Astrocyte of the cerebellum (primary cell): ENCODE results near the gene HOOK2.
"Not testable (repeated sequence)": the region's sequence is repeated elsewhere in the genome, so short reads cannot be mapped to it uniquely, and the experiment has no call there.

Experiments used
- DNase-seq: peaks from one replicate; pipeline ENCODE4 v3.0.0-alpha.2; 2011; ENCODE audit warnings: low read depth
- H3K4me3 ChIP-seq: 2 replicates; pipeline ENCODE4 v1.5.1; 2011; ENCODE audit warnings: mild to moderate bottlenecking, low read depth, low read length, moderate library complexity
- in situ Hi-C: cut with HindIII; loops from 2 replicates; pipeline ENCODE4 v1.10.0; 2017; ENCODE audit warnings: low sequenced_read_pairs
- TF ChIP-seq, protein P1 (sequence below): IDR thresholded peaks from 2 replicates; pipeline ENCODE4 v1.5.1; 2012; ENCODE audit warnings: low read length, low read depth, moderate library complexity, mild to moderate bottlenecking; ENCODE audit errors: missing control alignments

Gene HOOK2, protein sequence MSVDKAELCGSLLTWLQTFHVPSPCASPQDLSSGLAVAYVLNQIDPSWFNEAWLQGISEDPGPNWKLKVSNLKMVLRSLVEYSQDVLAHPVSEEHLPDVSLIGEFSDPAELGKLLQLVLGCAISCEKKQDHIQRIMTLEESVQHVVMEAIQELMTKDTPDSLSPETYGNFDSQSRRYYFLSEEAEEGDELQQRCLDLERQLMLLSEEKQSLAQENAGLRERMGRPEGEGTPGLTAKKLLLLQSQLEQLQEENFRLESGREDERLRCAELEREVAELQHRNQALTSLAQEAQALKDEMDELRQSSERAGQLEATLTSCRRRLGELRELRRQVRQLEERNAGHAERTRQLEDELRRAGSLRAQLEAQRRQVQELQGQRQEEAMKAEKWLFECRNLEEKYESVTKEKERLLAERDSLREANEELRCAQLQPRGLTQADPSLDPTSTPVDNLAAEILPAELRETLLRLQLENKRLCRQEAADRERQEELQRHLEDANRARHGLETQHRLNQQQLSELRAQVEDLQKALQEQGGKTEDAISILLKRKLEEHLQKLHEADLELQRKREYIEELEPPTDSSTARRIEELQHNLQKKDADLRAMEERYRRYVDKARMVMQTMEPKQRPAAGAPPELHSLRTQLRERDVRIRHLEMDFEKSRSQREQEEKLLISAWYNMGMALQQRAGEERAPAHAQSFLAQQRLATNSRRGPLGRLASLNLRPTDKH

GRCh38 chr19:12774588-12775555, at the start of gene HOOK2:
Gene HOOK2, minus strand, starts transcription at chr19:12775552. Its CDS starts 103 bp downstream, at chr19:12775449.
- peak within 1 kb of the TSS; percentile 70 for H3K4me3 ChIP-seq
- in situ Hi-C loops = no loop called here
- TF ChIP-seq, protein P1, sequence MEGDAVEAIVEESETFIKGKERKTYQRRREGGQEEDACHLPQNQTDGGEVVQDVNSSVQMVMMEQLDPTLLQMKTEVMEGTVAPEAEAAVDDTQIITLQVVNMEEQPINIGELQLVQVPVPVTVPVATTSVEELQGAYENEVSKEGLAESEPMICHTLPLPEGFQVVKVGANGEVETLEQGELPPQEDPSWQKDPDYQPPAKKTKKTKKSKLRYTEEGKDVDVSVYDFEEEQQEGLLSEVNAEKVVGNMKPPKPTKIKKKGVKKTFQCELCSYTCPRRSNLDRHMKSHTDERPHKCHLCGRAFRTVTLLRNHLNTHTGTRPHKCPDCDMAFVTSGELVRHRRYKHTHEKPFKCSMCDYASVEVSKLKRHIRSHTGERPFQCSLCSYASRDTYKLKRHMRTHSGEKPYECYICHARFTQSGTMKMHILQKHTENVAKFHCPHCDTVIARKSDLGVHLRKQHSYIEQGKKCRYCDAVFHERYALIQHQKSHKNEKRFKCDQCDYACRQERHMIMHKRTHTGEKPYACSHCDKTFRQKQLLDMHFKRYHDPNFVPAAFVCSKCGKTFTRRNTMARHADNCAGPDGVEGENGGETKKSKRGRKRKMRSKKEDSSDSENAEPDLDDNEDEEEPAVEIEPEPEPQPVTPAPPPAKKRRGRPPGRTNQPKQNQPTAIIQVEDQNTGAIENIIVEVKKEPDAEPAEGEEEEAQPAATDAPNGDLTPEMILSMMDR = no peak
- DNase-seq = no peak

DNA sequence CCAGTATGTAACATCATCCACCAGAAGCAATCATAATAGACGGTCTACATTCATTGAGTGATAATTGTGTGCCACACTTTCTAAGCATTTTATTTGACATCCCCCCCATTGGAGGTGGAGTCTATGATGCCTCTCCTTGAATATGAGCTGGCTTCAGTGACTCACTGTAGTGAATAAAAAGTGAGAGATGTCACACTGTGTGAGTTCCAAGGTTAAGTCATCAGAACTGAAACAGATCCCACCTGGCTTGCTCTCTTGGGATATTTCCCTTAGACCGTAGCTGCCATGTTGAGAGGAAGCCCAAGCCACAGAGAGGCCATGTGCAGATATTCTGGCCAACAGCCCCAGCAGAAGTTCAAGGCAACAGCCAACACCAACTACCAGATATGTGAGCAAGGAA, 46.4 kb upstream of the HOOK2 start:
- in situ Hi-C loops = no loop called here
- no peak for DNase-seq

DNA sequence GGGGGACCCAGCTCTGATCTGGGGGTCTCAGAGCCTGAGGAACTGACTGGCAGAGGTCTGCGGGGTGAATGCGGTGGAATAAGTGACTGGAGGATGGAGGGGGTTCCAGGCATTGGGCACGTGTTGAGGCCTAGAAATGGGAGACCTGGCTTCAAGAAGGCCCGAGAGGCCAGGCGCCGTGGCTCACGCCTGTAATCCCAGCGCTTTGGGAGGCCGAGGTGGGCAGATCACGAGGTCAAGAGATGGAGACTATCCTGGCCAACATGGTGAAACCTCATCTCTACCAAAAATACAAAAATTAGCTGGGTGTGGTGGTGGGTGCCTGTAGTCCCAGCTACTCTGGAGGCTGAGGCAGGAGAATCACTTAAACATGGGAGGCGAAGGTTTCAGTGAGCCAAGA, 42.5 kb upstream of the HOOK2 start:
- DNase-seq, H3K4me3 ChIP-seq: not testable (repeated sequence)
- in situ Hi-C loops = loop anchor here (5.0 kb wide), 1 partner anchor 51 kb away; no protein-coding TSS in a partner anchor

More for the DNA sequence above, 46.4 kb upstream of the HOOK2 start:
- no peak overlapping the region for H3K4me3 ChIP-seq
- TF ChIP-seq, protein P1 = no peak

DNA sequence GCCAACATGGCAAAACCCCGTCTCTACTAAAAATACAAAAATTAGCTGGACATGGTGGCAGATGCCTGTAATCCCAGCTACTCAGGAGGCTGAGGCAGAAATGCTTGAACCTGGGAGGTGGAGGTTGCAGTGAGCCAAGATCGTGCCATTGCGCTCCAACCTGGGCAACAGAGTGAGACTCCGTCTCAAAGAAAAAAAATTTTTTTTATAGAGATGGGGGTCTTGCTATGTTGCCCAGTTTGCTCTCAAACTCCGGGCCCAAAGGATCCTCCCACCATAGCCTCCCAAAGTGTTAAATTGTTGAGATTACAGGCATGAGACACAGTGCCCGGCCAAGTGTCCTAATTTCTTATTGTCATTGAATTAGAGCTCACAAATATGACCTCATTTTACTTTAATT, 41.8 kb upstream of the HOOK2 start:
- H3K4me3 ChIP-seq, DNase-seq: not testable (repeated sequence)
- in situ Hi-C loops = loop anchor here (5.0 kb wide), 1 partner anchor 50 kb away; no protein-coding TSS in a partner anchor

DNA sequence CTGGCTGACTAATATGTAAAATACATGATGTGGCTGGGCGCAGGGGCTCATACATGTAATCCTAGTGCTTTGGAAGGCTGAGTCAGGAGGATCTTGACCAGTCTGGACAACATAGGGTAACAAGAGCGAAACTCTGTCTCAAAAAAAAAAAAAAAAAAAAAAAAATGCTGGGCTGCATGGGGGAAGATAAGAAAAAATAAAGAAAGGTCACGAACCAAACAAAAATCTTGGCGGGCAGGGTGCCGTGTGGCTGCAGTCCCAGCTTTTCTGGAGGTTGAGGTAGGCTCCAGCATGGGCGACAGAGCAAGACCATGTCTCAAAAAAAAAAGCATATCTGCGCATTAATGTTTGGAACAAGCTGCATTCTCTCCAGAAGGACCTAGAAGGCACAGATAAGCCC, 39.7 kb upstream of the HOOK2 start:
- DNase-seq = no peak

GRCh38 chr19:12806242-12807081, 31.1 kb upstream of the HOOK2 start, which contains the start of gene RNASEH2A:
Gene RNASEH2A, plus strand, starts transcription at chr19:12806584. Its CDS starts 90 bp downstream, at chr19:12806674.
- peak; percentile 73 for DNase-seq
- TF ChIP-seq, protein P1 = no peak
- peak within 1 kb of the TSS; percentile 64 for H3K4me3 ChIP-seq
- in situ Hi-C loops = no loop called here

More for the DNA sequence above, 39.7 kb upstream of the HOOK2 start:
- H3K4me3 ChIP-seq = no peak overlapping the region
- in situ Hi-C loops = loop anchor here (5.0 kb wide), 1 partner anchor 48 kb away; no protein-coding TSS in a partner anchor
- TF ChIP-seq, protein P1 = no peak
